H1 (cell line): ENCODE data around the gene GNAL. TPM values are rescaled to one million over a fixed set of nuclear protein-coding genes. Genes with fewer than 3 reads are reported as not detected.

Source experiments
- CTCF ChIA-PET: fragments of 300-600 bp; sonication (Branson Sonifier 250); formaldehyde crosslinking; loops from one replicate; lab custom pipeline; 2021; ENCODE audit not compliant: partially characterized antibody; lab: Charles Lee
- POLR2A ChIA-PET: fragments of 300-600 bp; sonication (Branson Sonifier 250); formaldehyde crosslinking; loops from one replicate; lab custom pipeline; 2021; ENCODE audit warnings: inconsistent platforms; ENCODE audit not compliant: partially characterized antibody; lab: Charles Lee
- DNase-seq, 2 experiments: peaks; one replicate each; pipeline versions ENCODE4 v3.0.0 to v3.0.0-alpha.2; 2010 to 2022; ENCODE audit warnings: low spot score in 2 of 2, low read depth in 1 of 2, mixed read lengths in 1 of 2
- FAIRE-seq: peaks from 2 replicates; lab custom pipeline; 2011; peaks lifted over from hg19 to GRCh38; lab: Jason Lieb, UNC
- H2AFZ ChIP-seq: 2 replicates; pipeline ENCODE4 v1.8.1; 2012; ENCODE audit warnings: low read length, inconsistent platforms
- H2AK5ac ChIP-seq: 2 replicates; pipeline ENCODE4 v1.6.1; 2013; ENCODE audit warnings: low read depth, low read length
- H2BK120ac ChIP-seq: replicated peaks from 2 replicates; pipeline ENCODE3; 2013; ENCODE audit warnings: low read depth, low read length, inconsistent platforms
- H2BK12ac ChIP-seq: 2 replicates; pipeline ENCODE4 v1.6.1; 2013; ENCODE audit warnings: low read depth, low read length
- H2BK15ac ChIP-seq: 2 replicates; pipeline ENCODE4 v1.6.1; 2013; ENCODE audit warnings: low read length
- H2BK20ac ChIP-seq: 2 replicates; pipeline ENCODE4 v1.6.1; 2013; ENCODE audit warnings: low read length
- H2BK5ac ChIP-seq: 2 replicates; pipeline ENCODE4 v1.6.1; 2013; ENCODE audit warnings: low read depth, low read length
- H3K14ac ChIP-seq: 2 replicates; pipeline ENCODE4 v1.6.1; 2013; ENCODE audit warnings: inconsistent platforms; ENCODE audit not compliant: insufficient read length
- H3K18ac ChIP-seq: 2 replicates; pipeline ENCODE4 v1.6.1; 2013; ENCODE audit warnings: low read length; ENCODE audit errors: extremely low read depth
- H3K23ac ChIP-seq: 2 replicates; pipeline ENCODE4 v1.6.1; 2013; ENCODE audit warnings: inconsistent platforms; ENCODE audit not compliant: insufficient read length
- H3K23me2 ChIP-seq: 2 replicates; pipeline ENCODE4 v1.6.1; 2013; ENCODE audit warnings: low read depth, low read length
- H3K27ac ChIP-seq: 2 replicates; pipeline ENCODE4 v1.6.1; 2011; ENCODE audit warnings: low read depth, low read length, inconsistent platforms
- H3K27me3 ChIP-seq, 4 experiments: replicated peaks in 1 of 4; 1 replicate in 1 of 4; 2 replicates in 3 of 4; pipeline versions ENCODE4 v1.6.1 to v1.8.1; 2011 to 2013; ENCODE audit warnings: low read length in 3 of 4, mild to moderate bottlenecking in 3 of 4, inconsistent platforms in 2 of 4, mixed read lengths in 2 of 4, moderate library complexity in 1 of 4; ENCODE audit not compliant: control insufficient read depth in 3 of 4, insufficient read depth in 3 of 4; ENCODE audit errors: extremely low read depth in 1 of 4
- H3K36me3 ChIP-seq, 4 experiments: 2 replicates each; pipeline versions ENCODE4 v1.6.1 to v1.8.1; 2011 to 2013; ENCODE audit warnings: mild to moderate bottlenecking in 4 of 4, low read length in 3 of 4, moderate library complexity in 2 of 4, control low read depth in 1 of 4, inconsistent platforms in 1 of 4; ENCODE audit not compliant: insufficient read depth in 4 of 4, control insufficient read depth in 2 of 4
- H3K4ac ChIP-seq: replicated peaks from 2 replicates; pipeline ENCODE3; 2013; ENCODE audit warnings: low read length, low read depth, mixed read lengths, inconsistent platforms; ENCODE audit not compliant: insufficient read length
- H3K4me1 ChIP-seq, 4 experiments: replicated peaks in 1 of 4; 1 replicate in 1 of 4; 2 replicates in 3 of 4; pipeline versions ENCODE4 v1.6.1 to v1.8.1; 2011 to 2013; ENCODE audit warnings: low read length in 3 of 4, inconsistent platforms in 2 of 4, mixed read lengths in 1 of 4; ENCODE audit not compliant: insufficient read depth in 4 of 4, control insufficient read depth in 3 of 4
- H3K4me2 ChIP-seq, 2 experiments: 2 replicates each; pipeline versions ENCODE4 v1.6.1 to v1.8.1; 2011 to 2013; ENCODE audit warnings: low read depth in 2 of 2, low read length in 2 of 2, control low read depth in 1 of 2, inconsistent platforms in 1 of 2, mild to moderate bottlenecking in 1 of 2; ENCODE audit not compliant: insufficient read depth in 1 of 2
- H3K4me3 ChIP-seq, 4 experiments: fragments of 200-600, 300-600 bp in 1 of 4; sonication (generic), shearing (Covaris generic), sonication (Bioruptor Twin) in 1 of 4; 2 replicates each; pipeline versions ENCODE4 v1.5.1 to v1.8.1; 2011 to 2016; ENCODE audit warnings: low read length in 4 of 4, low read depth in 3 of 4, control low read depth in 2 of 4, inconsistent platforms in 2 of 4, mild to moderate bottlenecking in 2 of 4, mixed read lengths in 1 of 4, moderate library complexity in 1 of 4; ENCODE audit not compliant: insufficient read depth in 2 of 4; ENCODE audit errors: extremely low read depth in 1 of 4
- H3K56ac ChIP-seq: replicated peaks from 2 replicates; pipeline ENCODE3; 2013; ENCODE audit warnings: low read depth, mild to moderate bottlenecking, mixed read lengths, low read length, inconsistent platforms; ENCODE audit not compliant: insufficient read length
- H3K79me1 ChIP-seq: 2 replicates; pipeline ENCODE4 v1.6.1; 2013; ENCODE audit warnings: low read depth, low read length, control low read depth
- H3K79me2 ChIP-seq, 2 experiments: 2 replicates each; pipeline versions ENCODE4 v1.6.1 to v1.8.1; 2012 to 2013; ENCODE audit warnings: low read length in 2 of 2, mild to moderate bottlenecking in 2 of 2, inconsistent platforms in 1 of 2; ENCODE audit not compliant: insufficient read depth in 2 of 2, control insufficient read depth in 1 of 2
- H3K9ac ChIP-seq, 4 experiments: replicated peaks in 1 of 4; 1 replicate in 1 of 4; 2 replicates in 3 of 4; pipeline versions ENCODE4 v1.6.1 to v1.8.1; 2011 to 2013; ENCODE audit warnings: low read depth in 3 of 4, low read length in 3 of 4, control low read depth in 2 of 4, mild to moderate bottlenecking in 2 of 4, moderate library complexity in 2 of 4, inconsistent platforms in 1 of 4; ENCODE audit errors: extremely low read depth in 1 of 4
- H3K9me3 ChIP-seq, 2 experiments: 2 replicates each; pipeline versions ENCODE4 v1.6.1 to v1.8.1; 2012 to 2013; ENCODE audit warnings: mild to moderate bottlenecking in 2 of 2, moderate library complexity in 2 of 2, control low read depth in 1 of 2, inconsistent platforms in 1 of 2, low read depth in 1 of 2, low read length in 1 of 2, mixed read lengths in 1 of 2; ENCODE audit not compliant: insufficient read depth in 2 of 2
- H4K20me1 ChIP-seq, 2 experiments: replicated peaks in 1 of 2; 2 replicates each; pipeline versions ENCODE3 to v1.8.1; 2011 to 2013; ENCODE audit warnings: inconsistent platforms in 2 of 2, low read length in 2 of 2, mild to moderate bottlenecking in 1 of 2; ENCODE audit not compliant: insufficient read depth in 2 of 2, control insufficient read depth in 1 of 2
- H4K5ac ChIP-seq: 2 replicates; pipeline ENCODE4 v1.6.1; 2013; ENCODE audit warnings: low read length, low read depth, mixed read lengths, inconsistent platforms; ENCODE audit not compliant: insufficient read length
- H4K8ac ChIP-seq: 2 replicates; pipeline ENCODE4 v1.8.0; 2013; ENCODE audit warnings: mild to moderate bottlenecking, moderate library complexity, low read length, inconsistent platforms; ENCODE audit not compliant: insufficient read depth; ENCODE audit errors: extremely low read depth
- H4K91ac ChIP-seq: replicated peaks from 2 replicates; pipeline ENCODE3; 2013; ENCODE audit warnings: low read length, mixed read lengths, inconsistent platforms; ENCODE audit not compliant: insufficient read length
- SIX5 ChIP-seq: IDR thresholded peaks from 2 replicates; pipeline ENCODE4 v1.6.1; 2011; ENCODE audit warnings: mild to moderate bottlenecking, low read depth, low read length
- SP1 ChIP-seq: IDR thresholded peaks from 2 replicates; pipeline ENCODE4 v1.6.1; 2011; ENCODE audit warnings: low read depth, low read length
- TAF1 ChIP-seq: IDR thresholded peaks from 2 replicates; pipeline ENCODE4 v1.6.1; 2011; ENCODE audit warnings: mild to moderate bottlenecking, low read depth, low read length
- WGBS, 2 experiments: shearing (Covaris generic) in 1 of 2; methylation state at CpG; one replicate each; pipeline versions ENCODE4 v1.1.6 to v1.1.7; 2013 to 2015; ENCODE audit warnings: low lambda C conversion rate in 2 of 2, mixed read lengths in 2 of 2, inconsistent platforms in 1 of 2, low coverage in 1 of 2, missing lambda C conversion rate in 1 of 2; ENCODE audit not compliant: insufficient replicate concordance in 2 of 2, insufficient coverage in 1 of 2, insufficient read length in 1 of 2; ENCODE audit errors: extremely low coverage in 1 of 2, missing lambda C conversion rate in 1 of 2; 5-methylcytosine and 5-hydroxymethylcytosine counted together
- polyA plus RNA-seq, 7 experiments: library from polyadenylated mRNA; depleted of rRNA in 3 of 7; stranded (reverse) in 5 of 7; unstranded in 2 of 7; fragments of >200 nt in 5 of 7; fragments of 200-250 nt in 2 of 7; gene quantifications; 1 replicate in 5 of 7; 2 replicates in 1 of 7; 4 replicates in 1 of 7; pipeline versions ENCODE4 v1.2.1 to v1.2.3, GENCODE V29; 2011 to 2013; ENCODE audit warnings: missing spikeins in 2 of 7, mixed read lengths in 2 of 7
- total RNA-seq: library from RNA; stranded (reverse); fragmentation: NEBNext Ultra II Directional; extraction: Animal tissue kit (Norgen Biotek cat#: 25700); gene quantifications from 2 replicates; pipeline ENCODE4 v1.2.1, GENCODE V29; 2021
- TF ChIP-seq, protein P1 (sequence below): IDR thresholded peaks from 2 replicates; pipeline ENCODE4 v1.6.1; 2012; ENCODE audit warnings: inconsistent platforms
- TF ChIP-seq, protein P2 (sequence below): IDR thresholded peaks from 2 replicates; pipeline ENCODE4 v1.6.1; 2012; ENCODE audit warnings: inconsistent platforms

Gene GNAL
- total and polyA plus RNA-seq, 2 of the 8 experiments (the other 6 are each of a cell fraction or from before 2014, with no cell fraction given), result 13.2 to 18.3 TPM

DNA sequence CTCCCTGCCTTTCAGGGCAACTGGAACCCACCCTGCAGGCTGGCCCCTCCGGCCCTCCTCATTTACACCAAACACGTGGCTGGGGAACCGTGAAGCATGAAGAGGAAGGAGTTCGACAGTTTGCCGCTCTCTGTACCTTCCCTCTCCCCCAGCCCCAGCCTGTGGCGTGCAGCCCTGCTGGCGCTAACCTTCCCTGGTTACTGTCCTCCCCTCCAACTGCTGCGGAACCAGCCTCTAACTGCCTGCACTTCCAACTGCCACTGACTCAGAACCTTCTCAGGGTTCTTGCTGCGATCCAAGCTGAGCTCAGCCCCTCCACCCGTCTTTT, 19.2 kb upstream of the GNAL start:
- H4K5ac ChIP-seq, result no peak overlapping the region
- no peaks in the 10 kb centered on the region for H3K23me2 ChIP-seq
- no peak for TF ChIP-seq TAF1
- TF ChIP-seq, protein P1, sequence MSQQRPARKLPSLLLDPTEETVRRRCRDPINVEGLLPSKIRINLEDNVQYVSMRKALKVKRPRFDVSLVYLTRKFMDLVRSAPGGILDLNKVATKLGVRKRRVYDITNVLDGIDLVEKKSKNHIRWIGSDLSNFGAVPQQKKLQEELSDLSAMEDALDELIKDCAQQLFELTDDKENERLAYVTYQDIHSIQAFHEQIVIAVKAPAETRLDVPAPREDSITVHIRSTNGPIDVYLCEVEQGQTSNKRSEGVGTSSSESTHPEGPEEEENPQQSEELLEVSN, result peak; percentile 91
- no peak for TF ChIP-seq SIX5
- TF ChIP-seq SP1, result no peak
- TF ChIP-seq, protein P2, sequence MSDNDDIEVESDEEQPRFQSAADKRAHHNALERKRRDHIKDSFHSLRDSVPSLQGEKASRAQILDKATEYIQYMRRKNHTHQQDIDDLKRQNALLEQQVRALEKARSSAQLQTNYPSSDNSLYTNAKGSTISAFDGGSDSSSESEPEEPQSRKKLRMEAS, result peak; percentile 75
- no peaks in the 10 kb centered on the region; a peak in 2 of 7 replicates for H3K27me3 ChIP-seq
- WGBS, 2 experiments, result 81% methylated on average over 10 of the region's 10 CpGs; no CpG with 5 or more reads in 1 of the 2 experiments
- DNase-seq, result no peak
- no peak overlapping the region for H3K27ac ChIP-seq
- H3K4me2 ChIP-seq, result no peak overlapping the region
- POLR2A ChIA-PET, result no interaction called here
- H3K4me1 ChIP-seq, result no peaks in the 10 kb centered on the region; a peak in 2 of 7 replicates
- H3K4ac ChIP-seq, result no peak overlapping the region
- peak overlapping the region; percentile 15; the same call in 1 of the 2 replicates for H3K18ac ChIP-seq
- H4K20me1 ChIP-seq, result no peaks in the 10 kb centered on the region
- no peak overlapping the region for H2BK12ac ChIP-seq
- no peak overlapping the region for H3K56ac ChIP-seq
- no peaks in the 10 kb centered on the region for H3K79me1 ChIP-seq
- H2AFZ ChIP-seq, result peak overlapping the region; percentile 93; the same call in 1 of the 2 replicates
- H3K36me3 ChIP-seq, result no peaks in the 10 kb centered on the region
- H3K9me3 ChIP-seq, result no peaks in the 10 kb centered on the region
- no peak overlapping the region for H3K9ac ChIP-seq
- H3K14ac ChIP-seq, result no peak overlapping the region
- H4K8ac ChIP-seq, result no peak overlapping the region
- no peak overlapping the region for H2BK5ac ChIP-seq
- H3K4me3 ChIP-seq, result no peak overlapping the region
- no peak overlapping the region for H2BK20ac ChIP-seq
- FAIRE-seq, result no peak
- CTCF ChIA-PET, result interaction anchor here (1.0 to 2.9 kb wide), 4 partner anchors 15 to 63 kb away, joined by 3 to 15 read pairs (median 4); no protein-coding TSS in a partner anchor
- no peak overlapping the region for H2BK15ac ChIP-seq
- no peak overlapping the region for H2AK5ac ChIP-seq
- H3K79me2 ChIP-seq, result no peaks in the 10 kb centered on the region
- no peak overlapping the region for H4K91ac ChIP-seq
- no peak overlapping the region for H3K23ac ChIP-seq
- no peak overlapping the region for H2BK120ac ChIP-seq
